Measurements from ENCODE around the gene SRSF10.
"Not testable (repeated sequence)": the region's sequence is repeated elsewhere in the genome, so short reads cannot be mapped to it uniquely, and the experiment has no call there.

SRSF10 gene

DNA sequence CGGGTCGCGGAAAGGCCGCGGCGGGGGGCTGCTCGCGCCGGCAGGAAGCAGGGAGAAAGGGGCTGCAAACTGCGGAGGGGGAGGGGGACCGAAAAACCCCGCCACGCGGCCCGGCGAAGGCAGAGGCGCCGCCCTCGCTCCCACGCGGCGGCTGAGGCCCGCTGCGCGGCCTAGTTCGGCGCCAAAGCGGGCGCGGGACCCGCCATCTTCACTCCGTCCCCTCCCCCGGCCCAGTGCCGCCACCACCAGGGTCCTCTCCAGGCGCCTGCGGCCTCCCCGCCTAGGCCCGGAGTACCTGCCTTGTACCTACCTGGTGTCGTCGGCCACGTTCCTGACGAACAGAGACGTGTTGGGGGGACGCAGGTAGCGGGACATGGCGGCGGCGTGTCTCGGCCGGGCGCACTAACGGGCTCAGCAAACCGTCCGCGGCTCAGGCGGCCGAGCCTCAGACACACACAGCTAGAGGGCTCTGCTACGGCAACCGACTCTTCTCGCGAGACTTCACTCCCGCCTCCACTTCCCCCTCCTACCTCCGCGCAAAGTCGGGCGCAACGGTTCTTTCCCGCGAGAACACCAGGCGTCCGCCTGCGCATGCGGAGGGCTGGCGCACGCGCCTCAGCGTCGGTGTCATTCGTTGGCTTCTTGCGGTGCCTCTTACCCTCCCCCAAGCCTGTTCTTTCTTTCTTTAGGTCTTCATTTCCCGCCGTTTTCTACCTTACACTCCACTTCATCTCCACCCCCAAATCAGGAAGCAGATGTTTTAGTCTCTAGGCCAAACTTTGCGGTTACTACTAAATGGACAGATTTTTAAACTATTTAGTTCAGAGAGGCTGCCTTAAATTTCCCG lies at the start of gene SRSF10:
SRSF10 (minus strand) TSS at position 447 of the 847 bp plus-strand sequence; CDS start at position 375, 72 bp downstream.
- peak; percentile 97 for DNase-seq

DNA sequence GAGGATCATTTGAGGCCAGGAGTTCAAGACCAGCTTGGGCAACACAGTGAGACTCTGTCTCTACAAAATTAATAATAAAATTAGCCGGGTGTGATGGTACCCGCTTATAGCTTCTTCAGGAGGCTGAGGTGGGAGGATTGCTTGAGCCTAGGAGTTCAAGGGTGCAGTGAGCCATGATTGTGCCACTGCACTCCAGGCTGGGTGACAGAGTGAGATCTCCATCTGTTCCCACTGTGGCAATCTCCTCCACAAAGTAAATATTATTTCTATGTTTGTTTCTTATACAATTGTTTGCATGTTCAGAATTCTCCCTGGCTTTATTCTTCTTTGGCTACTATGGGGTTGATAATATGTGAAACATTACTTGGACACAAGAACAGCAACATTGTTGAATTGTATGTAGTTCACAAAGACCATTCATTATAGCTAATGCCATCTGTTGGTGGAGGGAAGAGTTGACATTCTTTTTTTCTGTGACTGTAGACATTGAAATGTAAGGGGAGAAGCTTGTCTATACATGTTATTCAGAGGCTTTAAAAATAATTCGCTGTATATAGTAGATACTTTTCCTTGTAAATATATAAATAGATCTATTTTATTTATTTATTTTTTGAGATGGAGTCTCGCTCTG lies 47.8 kb upstream of the SRSF10 start:
- DNase-seq = no peak

DNA sequence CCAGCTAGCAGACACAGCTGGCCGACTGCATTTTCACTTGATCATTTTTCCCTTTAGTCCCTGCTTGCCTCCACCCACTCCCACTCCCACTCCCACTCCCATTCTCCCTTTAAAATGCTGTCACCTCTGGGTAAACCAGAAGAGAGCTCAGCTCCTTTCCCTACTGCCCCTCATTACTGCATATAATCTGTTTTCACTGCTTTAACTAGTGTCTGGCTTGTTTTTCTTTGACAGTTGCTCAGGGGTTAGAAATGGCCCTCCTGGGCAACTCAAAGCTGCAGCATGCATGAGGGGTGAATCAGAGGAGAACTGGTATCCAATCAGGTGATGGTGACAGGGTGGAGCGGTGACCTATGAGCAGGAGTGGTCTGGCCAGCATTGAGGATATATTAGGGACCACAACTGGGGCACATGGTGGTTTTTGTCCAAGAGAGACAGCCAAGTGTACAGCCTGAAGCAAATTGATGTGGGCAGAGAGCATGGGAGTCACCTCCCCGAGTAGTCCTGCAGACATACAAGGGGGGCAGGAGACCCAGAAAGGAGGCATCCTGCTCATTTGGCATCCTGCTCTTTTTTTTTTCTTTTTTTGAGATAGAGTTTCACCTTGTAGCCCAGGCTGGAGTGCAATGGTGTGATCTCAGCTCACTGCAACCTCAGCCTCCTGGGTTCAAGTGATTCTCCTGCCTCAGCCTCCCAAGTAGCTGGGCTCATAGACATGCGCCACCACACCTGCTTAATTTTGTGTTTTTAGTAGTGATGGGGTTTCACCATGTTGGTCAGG lies 42.6 kb upstream of the SRSF10 start:
- no peak for DNase-seq

DNA sequence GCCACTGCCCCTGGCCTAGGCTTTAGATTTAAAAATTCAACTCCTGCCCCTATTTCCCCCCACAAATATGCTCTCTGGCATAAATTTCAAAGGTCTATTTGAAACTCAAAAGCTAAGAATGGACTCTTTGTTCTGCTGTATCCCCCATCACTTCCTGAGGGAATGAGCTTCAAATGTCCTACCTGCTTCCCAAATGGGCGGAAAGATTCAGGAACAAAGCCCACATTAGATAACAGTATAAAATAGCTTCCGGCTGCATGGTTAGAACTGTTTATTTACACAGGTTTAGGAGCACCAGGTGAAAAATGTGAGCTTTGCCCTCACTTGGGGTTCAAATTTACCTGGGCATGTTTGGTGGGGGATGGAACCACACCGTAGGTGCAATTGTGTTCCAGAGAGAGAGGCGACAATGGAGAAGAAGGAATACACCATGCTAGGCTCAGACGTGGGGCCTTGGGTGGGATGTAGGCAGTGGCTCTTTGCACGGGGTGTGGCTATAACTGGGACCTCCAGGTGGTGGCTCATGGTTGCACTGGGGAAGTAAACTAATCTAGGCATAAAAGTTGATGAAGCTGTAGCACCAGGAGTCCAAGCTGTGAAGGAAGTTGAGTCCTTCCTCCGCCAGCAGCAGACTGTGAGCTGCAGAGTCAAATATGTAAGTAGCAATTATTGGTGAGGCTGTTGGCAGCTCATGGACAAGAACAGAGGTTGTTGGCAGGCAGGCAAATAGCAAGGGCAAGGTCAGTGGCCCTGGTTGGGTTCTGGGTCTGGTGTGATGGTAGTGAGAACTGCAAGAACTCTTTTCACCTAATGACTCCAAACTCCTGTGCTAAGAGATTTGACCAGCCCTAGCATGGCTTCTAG lies 41.5 kb upstream of the SRSF10 start:
- no peak for DNase-seq

GRCh38 chr1:24020470-24020869 lies 40.3 kb upstream of the SRSF10 start:
- DNase-seq = no peak

DNA sequence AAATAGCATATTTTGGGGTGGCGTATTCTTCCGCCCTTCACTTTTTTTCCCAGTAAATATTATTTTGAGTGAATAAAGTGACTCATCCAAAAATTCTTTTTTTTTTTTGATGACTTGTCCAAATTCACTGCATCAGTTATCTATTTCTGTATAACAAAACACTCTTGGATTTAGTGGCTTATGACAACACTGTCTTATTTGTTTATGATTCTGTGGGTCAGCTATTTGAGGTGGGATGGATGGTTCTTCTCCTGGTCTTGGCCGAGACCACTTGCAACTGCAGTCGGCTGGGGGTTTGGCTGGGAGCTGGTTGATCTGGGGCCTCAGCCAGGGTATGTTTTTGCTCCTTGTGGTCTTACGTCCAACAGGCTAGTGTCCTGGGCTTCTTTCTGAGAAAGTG lies 39.9 kb upstream of the SRSF10 start:
- no peak for DNase-seq

- no peak for DNase-seq
Measured at GRCh38 chr1:24018611-24019580, 38.8 kb upstream of the SRSF10 start.

DNA sequence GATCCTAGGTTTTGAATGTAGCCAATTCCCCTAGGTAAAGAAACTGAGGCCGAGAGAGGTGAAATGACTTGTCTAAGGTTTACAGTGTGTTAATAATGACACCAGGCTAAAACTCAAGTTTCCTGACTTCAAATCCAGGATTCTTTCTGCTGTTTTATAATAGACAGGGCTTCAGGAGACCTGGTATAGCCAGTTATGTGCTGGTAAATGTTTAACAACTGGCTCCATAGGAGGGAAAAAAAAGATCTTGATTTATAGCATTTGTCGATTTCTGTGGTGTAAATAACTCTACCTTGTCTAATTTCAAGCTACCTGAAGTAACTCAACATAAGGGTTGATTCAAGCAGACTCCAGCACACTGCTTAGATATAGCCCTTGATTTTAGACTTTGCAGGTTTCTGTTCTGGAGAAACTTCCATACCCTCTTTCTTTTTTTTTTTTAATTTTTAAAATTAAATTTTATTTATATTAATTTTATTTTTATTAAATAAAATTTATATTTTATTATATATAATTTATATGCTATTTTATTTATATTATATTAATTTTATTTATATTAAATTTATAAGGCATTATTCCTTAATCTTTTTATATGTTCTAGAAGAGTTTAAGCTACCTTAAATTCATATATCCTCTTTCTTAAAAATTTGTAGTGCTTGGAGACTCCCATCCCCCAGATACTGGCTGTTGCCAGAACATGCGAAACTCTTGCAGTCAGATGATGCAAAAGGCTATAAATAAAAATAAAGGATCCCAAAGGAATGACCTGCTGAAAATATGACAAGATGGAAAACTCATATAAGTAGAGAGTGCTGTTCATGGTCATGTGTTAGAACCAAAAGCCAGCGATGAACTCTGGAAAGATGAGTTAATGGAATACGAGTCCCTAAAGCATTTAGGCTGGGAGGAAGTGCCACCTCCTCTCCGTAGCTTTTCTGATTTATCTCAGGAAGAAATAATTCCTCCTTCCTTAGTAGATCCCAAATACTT lies 35.4 kb upstream of the SRSF10 start:
- no peak for DNase-seq

- not testable (repeated sequence) for DNase-seq
Measured at GRCh38 chr1:24012878-24013277, 32.8 kb upstream of the SRSF10 start.

GRCh38 chr1:24010650-24011049 lies 30.5 kb upstream of the SRSF10 start:
- DNase-seq = no peak

DNA sequence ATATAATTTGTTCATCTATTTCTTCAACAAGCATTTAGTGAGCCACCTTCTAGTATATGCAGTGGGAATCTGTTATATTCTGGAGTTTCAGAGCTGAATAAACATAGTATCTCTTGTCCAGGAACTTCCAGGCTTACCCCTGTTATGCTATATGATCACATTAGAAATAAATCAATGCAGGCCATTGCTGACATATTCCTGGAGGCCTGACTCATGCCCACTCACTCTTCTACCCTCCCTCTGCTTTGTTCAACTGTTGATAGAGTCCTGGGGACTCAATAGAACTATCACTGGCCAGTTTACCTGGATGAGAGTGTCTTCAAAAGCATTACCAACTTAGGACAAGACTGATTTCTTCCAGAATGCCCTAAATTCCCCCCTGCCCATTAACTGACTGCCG lies 29.3 kb upstream of the SRSF10 start:
- no peak for DNase-seq

- DNase-seq = not testable (repeated sequence)
Measured at GRCh38 chr1:24008574-24009184, 28.6 kb upstream of the SRSF10 start.

- DNase-seq = no peak
Measured at GRCh38 chr1:24007079-24007478, 27.0 kb upstream of the SRSF10 start.

DNA sequence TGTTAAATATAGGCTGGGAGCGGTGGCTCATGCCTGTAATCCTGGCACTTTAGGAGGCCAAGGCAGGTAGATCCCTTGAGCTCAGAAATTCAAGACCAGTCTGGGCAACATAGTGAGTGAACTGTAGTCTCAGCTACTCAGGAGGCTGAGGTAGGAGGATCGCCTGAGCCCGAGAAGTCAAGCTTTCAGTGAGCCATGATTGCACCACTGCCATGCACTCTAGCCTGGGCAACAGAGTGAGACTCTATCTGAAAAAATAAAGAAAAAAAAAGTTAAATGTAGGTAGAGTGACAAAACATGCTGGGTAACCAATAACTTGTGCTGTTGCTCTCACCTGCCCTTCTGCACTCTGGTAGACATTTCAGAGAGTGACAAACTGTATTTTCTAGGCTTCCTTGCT lies 25.0 kb upstream of the SRSF10 start:
- no peak for DNase-seq

GRCh38 chr1:24004132-24004531 lies 24.0 kb upstream of the SRSF10 start:
- DNase-seq = no peak

GRCh38 chr1:24003331-24003972 lies 23.3 kb upstream of the SRSF10 start:
- no peak for DNase-seq

GRCh38 chr1:24002695-24003094 lies 22.6 kb upstream of the SRSF10 start:
- DNase-seq = no peak

DNA sequence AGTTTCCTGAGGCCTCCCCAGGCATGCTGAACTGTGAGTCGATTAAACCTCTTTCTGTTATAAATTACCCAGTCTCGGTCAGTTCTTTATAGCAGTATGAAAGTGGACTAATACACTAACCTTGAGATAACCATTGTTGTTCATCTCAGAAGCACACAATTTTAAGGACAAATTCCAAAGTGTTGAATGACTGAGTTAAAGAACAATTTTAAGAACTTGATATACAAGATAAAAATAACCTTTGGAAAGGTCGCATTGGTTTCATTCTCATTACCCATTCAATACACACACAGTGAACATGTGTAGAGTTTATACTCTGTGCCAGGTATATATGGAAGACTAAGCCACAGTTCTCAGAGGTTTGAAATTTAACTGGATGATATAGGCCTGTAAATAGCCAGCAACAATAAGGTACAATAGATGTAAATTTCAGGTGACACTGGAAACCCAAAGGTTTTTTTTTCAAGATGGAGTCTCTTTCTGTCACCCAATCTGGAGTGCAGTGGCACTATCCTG lies 19.1 kb upstream of the SRSF10 start:
- no peak for DNase-seq

GRCh38 chr1:23997812-23998211 lies 17.7 kb upstream of the SRSF10 start:
- no peak for DNase-seq

Data from activated naive CD4-positive, alpha-beta T cell treated with anti-CD3 and anti-CD28 coated beads, Interleukin-2, amount 50 U/mL, for 16 hours (primary cell).